ENCODE results near the gene ETV6.

The ETV6 gene

DNA sequence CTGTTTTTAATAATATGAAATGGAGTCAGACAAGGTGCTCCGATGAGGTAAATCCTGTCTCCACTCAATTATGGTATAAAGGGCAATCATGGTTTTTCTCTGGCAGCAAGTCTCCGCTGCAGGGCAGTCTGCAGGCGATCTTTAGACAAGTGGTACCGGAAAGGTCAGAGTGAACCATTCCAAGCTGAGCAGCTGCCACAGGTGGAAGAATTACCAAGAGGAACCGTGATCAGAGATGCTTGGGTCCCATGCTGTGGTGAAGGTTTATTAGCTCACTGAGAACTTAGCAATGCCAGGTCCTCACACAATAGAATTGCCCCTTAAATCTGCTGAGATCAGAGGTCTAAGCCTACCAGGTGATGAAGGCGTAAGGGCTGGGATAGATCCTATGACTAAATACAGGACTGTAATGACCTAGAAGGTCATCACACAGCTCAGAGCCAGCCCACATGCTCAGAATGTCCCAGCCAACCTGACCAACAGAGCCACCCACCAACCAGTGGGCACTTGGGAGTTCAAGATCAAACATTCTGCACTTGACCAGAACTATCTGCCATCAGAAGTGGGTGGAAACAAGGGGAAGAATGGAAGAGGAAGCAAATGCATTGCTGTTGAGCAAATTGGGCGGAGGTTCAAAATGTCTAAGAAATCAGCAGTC, 246.1 kb downstream of the ETV6 start:
- H3K4me3 ChIP-seq (ENCODE audit: low read depth, low read length): no peak overlapping the region

DNA sequence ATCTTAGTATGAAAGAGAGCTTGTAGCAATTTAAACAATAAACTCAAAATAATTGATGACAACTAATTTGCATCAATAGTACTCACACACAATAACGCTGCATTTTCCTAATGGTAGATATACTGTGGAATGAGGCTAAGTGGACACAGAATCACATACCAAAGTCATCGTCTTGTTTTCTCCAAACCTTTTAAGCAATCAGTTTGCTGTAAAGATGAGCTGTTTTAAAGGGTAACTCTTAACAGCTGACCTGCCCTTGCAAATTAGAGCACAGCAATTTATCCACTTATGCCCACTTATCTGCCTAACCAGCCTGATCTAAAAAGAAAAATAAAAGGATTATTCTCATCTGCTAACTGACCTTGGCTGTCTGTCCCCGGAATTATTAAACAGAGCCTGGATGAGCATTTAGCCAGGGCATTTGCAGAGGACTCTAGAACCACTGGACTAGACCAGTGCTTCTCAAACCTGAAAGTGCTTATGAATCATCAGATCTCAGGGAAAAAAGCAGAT, 247.0 kb downstream of the ETV6 start:
- in situ Hi-C loops (cut with HindIII; ENCODE audit: low pct_ligation_motif_present, low sequenced_read_pairs): no loop called here
- Histone ChIP-seq H3K36me3 (replicated peaks) (peaks cover 4% of the 10 kb centered on the region), H3K4me3 (ENCODE audit: low read depth, low read length) (no peak overlapping the region), H3K27ac (no peak overlapping the region), H3K27me3 (replicated peaks) (no peaks in the 10 kb centered on the region)
- TF ChIP-seq, protein P1, sequence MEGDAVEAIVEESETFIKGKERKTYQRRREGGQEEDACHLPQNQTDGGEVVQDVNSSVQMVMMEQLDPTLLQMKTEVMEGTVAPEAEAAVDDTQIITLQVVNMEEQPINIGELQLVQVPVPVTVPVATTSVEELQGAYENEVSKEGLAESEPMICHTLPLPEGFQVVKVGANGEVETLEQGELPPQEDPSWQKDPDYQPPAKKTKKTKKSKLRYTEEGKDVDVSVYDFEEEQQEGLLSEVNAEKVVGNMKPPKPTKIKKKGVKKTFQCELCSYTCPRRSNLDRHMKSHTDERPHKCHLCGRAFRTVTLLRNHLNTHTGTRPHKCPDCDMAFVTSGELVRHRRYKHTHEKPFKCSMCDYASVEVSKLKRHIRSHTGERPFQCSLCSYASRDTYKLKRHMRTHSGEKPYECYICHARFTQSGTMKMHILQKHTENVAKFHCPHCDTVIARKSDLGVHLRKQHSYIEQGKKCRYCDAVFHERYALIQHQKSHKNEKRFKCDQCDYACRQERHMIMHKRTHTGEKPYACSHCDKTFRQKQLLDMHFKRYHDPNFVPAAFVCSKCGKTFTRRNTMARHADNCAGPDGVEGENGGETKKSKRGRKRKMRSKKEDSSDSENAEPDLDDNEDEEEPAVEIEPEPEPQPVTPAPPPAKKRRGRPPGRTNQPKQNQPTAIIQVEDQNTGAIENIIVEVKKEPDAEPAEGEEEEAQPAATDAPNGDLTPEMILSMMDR (IDR thresholded peaks at IDR 0.05; ENCODE audit: low read depth, low read length, missing control alignments): no peak
- DNase-seq: no peak

More for the DNA sequence above, 246.1 kb downstream of the ETV6 start:
- in situ Hi-C loops (cut with HindIII; ENCODE audit: low pct_ligation_motif_present, low sequenced_read_pairs): no loop called here
- Histone ChIP-seq H3K36me3 (replicated peaks) (peaks cover 4% of the 10 kb centered on the region), H3K27ac (no peak overlapping the region), H3K27me3 (replicated peaks) (no peaks in the 10 kb centered on the region)
- TF ChIP-seq, protein P1 (IDR thresholded peaks at IDR 0.05; ENCODE audit: low read depth, low read length, missing control alignments): no peak
- DNase-seq: no peak

DNA sequence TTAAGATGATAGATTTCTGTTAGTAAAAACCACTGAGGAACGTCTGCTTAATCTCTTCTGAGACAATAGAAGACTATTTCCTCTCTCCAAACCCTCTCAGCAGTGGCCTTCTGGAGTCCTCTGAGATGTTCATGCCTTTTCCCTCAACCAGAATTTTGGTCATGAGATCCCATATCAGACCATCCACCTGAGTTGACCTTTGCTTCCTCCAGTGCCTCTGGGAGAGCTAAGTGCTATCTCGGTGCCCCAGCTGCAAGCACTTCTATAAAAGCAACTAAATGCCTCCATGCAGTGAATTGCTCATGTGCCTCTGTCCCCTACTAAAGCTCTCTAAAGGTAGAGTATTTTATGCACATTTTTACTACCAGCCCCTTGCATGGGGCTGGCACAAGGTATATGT, 248.4 kb downstream of the ETV6 start:
- H3K27ac ChIP-seq: no peak overlapping the region
- no peaks in the 10 kb centered on the region for H3K36me3 ChIP-seq (replicated peaks)
- TF ChIP-seq, protein P1 (IDR thresholded peaks at IDR 0.05; ENCODE audit: low read depth, low read length, missing control alignments): no peak
- no peaks in the 10 kb centered on the region for H3K27me3 ChIP-seq (replicated peaks)
- no peak overlapping the region for H3K4me3 ChIP-seq (ENCODE audit: low read depth, low read length)
- in situ Hi-C loops (cut with HindIII; ENCODE audit: low pct_ligation_motif_present, low sequenced_read_pairs): no loop called here
- DNase-seq: no peak

DNA sequence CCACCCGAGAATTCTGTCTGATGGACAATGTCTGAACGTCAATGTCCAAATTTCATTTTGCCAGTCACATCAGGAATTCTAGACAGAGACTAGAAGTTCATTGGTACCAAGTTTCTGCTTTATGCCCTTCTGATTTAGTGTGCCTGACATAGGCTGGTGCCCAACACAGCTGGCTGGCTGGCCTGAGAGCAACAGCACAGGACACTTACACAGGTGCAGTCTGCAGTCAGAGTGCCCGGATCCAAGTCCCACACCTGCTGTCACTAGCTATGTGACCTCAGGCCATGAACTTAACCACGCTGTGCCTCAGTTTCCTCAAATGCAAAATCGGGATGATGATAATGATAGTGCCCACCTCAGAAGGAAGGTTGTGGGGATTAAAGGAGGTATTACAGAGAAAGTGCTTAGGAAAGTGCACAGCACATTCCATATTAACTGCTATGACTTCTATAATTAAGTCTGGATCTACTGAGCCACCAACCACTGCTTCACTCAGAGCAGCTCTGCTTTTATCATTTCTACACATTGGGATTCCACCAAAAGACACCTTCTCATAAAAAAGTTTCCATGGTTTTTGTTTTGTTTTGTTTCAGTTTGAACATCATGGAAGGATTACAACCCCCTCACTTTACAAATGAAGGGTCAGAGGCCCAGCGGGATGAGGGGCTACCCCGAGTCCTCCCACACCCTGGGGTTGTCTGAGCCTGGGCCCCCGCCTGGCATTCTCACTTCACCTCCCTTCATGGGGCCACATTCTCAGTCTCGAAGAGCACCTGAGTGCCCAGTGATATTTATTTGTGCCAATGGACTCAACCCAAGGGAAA, 252.4 kb downstream of the ETV6 start:
- H3K27ac ChIP-seq: no peak overlapping the region
- H3K27me3 ChIP-seq (replicated peaks): no peaks in the 10 kb centered on the region
- TF ChIP-seq, protein P1 (IDR thresholded peaks at IDR 0.05; ENCODE audit: low read depth, low read length, missing control alignments): no peak
- in situ Hi-C loops (cut with HindIII; ENCODE audit: low pct_ligation_motif_present, low sequenced_read_pairs): no loop called here
- no peak for DNase-seq
- no peak overlapping the region for H3K4me3 ChIP-seq (ENCODE audit: low read depth, low read length)
- H3K36me3 ChIP-seq (replicated peaks): no peaks in the 10 kb centered on the region

DNA sequence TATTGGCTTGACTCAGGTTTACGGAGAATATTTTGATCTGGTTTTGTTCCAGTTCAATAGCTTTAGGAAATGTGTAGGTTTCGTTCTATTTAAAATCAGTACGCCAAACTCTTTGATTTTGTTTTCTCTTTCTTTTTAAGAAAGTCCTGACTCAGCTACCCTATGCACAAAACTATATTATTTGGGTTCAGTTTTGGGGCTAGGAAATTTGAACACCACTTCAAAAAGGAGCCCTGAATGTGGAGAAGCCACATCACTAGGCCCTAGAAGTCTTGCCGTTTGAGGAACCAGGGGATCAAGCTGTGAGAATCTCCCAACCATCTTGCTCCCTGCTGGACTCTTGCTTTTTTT, 253.0 kb downstream of the ETV6 start:
- no peak overlapping the region for H3K27ac ChIP-seq
- H3K4me3 ChIP-seq (ENCODE audit: low read depth, low read length): no peak overlapping the region
- no peak for DNase-seq
- in situ Hi-C loops (cut with HindIII; ENCODE audit: low pct_ligation_motif_present, low sequenced_read_pairs): no loop called here
- TF ChIP-seq, protein P1 (IDR thresholded peaks at IDR 0.05; ENCODE audit: low read depth, low read length, missing control alignments): no peak
- H3K27me3 ChIP-seq (replicated peaks): no peaks in the 10 kb centered on the region
- H3K36me3 ChIP-seq (replicated peaks): no peaks in the 10 kb centered on the region

All from brain microvascular endothelial cell (primary cell).